Stimulated activated CD4-positive, alpha-beta T cell treated with anti-CD3 and anti-CD28 coated beads, Interleukin-4, amount 100 ng/mL, for 24 hours (primary cell): ENCODE data around the gene SERINC4.
"Not testable (repeated sequence)": the region's sequence is repeated elsewhere in the genome, so short reads cannot be mapped to it uniquely, and the experiment has no call there.

Source experiments
- DNase-seq: peaks from one replicate; pipeline ENCODE4 v3.0.0-alpha.2; 2020

SERINC4 gene

GRCh38 chr15:43748376-43748775, 51.6 kb downstream of the SERINC4 start:
- peak; percentile 15 for DNase-seq

- not testable (repeated sequence) for DNase-seq
Measured at GRCh38 chr15:43746903-43747309, 53.1 kb downstream of the SERINC4 start.

GRCh38 chr15:43746245-43746902, 53.6 kb downstream of the SERINC4 start, which contains the start of gene PDIA3:
Gene PDIA3 (plus strand): TSS chr15:43746438. CDS start chr15:43746540, 102 bp downstream.
- DNase-seq = peak; percentile 88
